Activated CD8-positive, alpha-beta T cell treated with anti-CD3 and anti-CD28 coated beads, Interleukin-2, amount 10 ng/mL, durations not matched to agents 7 days and 5 days (primary cell): Measurements from ENCODE around the gene PSTPIP1. TPM values are rescaled to one million over a fixed set of nuclear protein-coding genes. Genes with fewer than 3 reads are reported as not detected.
A peak's percentile ranks its signal among the peaks of the same experiment; 100 is the strongest.

Experiments used
- ATAC-seq: fragments of 150-1000 bp; cut with Tn5 transposase; one replicate; pipeline ENCODE4 v1.10.0; 2021; ENCODE audit warnings: moderate library complexity
- CTCF ChIA-PET: fragments of 350-600 bp; sonication (Branson Sonifier 250); formaldehyde crosslinking; loops from one replicate; lab custom pipeline; 2021; ENCODE audit warnings: antibody characterized with exemption; lab: Charles Lee
- POLR2A ChIA-PET: fragments of 350-600 bp; sonication (Branson Sonifier 250); formaldehyde crosslinking; loops from one replicate; lab custom pipeline; 2021; ENCODE audit warnings: antibody characterized with exemption; lab: Charles Lee
- DNase-seq: peaks from one replicate; pipeline ENCODE4 v3.0.0-alpha.2; 2020
- H3K27ac Mint-ChIP-seq: one replicate; pipeline ENCODE4 v1.8.0; 2021; ENCODE audit warnings: mild to moderate bottlenecking, mixed read lengths
- H3K27me3 Mint-ChIP-seq: one replicate; pipeline ENCODE4 v1.8.0; 2021; ENCODE audit warnings: low read depth, mixed read lengths
- H3K36me3 Mint-ChIP-seq: one replicate; pipeline ENCODE4 v1.8.0; 2021; ENCODE audit warnings: low read depth, mixed read lengths
- H3K4me1 Mint-ChIP-seq: one replicate; pipeline ENCODE4 v1.8.0; 2021; ENCODE audit warnings: low read depth, mixed read lengths
- H3K4me3 Mint-ChIP-seq: one replicate; pipeline ENCODE4 v1.8.0; 2021; ENCODE audit warnings: mild to moderate bottlenecking, mixed read lengths
- H3K9me3 Mint-ChIP-seq: one replicate; pipeline ENCODE4 v1.8.0; 2022; ENCODE audit warnings: mixed read lengths; ENCODE audit not compliant: insufficient read depth
- total RNA-seq, 2 experiments: library from RNA; stranded (reverse); gene quantifications; one replicate each; pipeline ENCODE4 v1.2.3, GENCODE V29; 2021

PSTPIP1 gene
- 100 to 1,000 TPM; 208 to 212 TPM for total RNA-seq

DNA sequence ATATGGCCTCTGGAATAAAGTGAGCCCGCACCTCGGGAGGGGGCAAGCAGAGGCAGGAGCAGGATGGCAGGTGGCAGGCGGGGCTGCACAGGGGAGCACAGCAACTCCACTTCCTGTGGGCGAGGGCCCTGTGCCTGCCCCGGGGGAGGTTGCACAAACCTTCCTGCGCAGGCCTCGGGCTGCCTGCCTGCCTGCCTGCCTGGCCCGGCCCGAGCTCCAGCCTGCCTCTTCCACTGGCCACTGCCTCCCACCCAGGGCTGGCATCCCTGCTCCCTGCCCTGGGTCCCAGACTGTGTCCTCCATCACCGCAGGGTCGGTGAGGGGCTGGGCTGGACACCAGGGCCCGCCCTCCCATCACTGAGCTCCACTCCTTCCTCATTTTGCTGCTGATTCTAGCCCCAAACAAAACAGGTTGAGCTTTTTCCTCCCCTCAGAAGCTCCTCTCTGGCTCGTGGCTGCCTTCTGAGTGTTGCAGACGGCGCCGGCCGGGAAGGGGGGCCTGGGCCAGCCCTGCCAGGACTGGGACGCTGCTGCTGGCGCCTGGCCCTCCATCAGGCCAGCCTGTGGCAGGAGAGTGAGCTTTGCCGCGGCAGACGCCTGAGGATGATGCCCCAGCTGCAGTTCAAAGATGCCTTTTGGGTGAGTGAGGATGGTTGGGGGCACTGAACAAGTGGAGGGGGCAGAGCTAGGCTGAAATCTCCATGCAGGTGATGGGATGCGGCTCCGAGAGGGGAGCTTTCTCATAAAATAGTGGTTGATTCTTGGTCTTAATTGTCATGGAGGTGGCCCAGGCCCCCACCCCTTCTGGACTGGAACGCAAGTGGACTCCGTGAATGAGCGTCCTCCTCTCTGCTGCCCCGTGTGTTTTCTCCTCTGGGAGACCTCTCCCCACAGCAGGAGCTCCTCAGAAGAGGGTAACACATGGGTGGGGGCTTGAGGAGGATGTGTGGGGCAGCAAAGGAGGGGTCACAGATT, at the start of gene PSTPIP1:
Gene PSTPIP1, plus strand, starts transcription at position 156 of the 975 bp plus-strand sequence. Its CDS starts 448 bp downstream, at position 604.
- DNase-seq (peak; percentile 85), ATAC-seq (peak; percentile 81)
- ChIA-PET POLR2A (interaction anchor here (0.6 to 7.4 kb wide), 14 partner anchors 8 to 1543 kb away, joined by 3 to 125 read pairs (median 4); no protein-coding TSS in a partner anchor), CTCF (interaction anchor here (0.8 to 8.2 kb wide), 8 partner anchors 10 to 191 kb away, joined by 3 to 82 read pairs (median 6); no protein-coding TSS in a partner anchor)
- H3K4me3 Mint-ChIP-seq = peak within 1 kb of the TSS; percentile 96
- no peaks in the 10 kb centered on the region for H3K9me3 Mint-ChIP-seq
- H3K36me3 Mint-ChIP-seq = peaks cover 51% of the 10 kb centered on the region
- H3K4me1 Mint-ChIP-seq = peaks cover 72% of the 10 kb centered on the region
- H3K27me3 Mint-ChIP-seq = no peaks in the 10 kb centered on the region
- H3K27ac Mint-ChIP-seq = peak within 1 kb of the TSS; percentile 96

- no peak for ATAC-seq
- Mint-ChIP-seq H3K9me3 (no peaks in the 10 kb centered on the region), H3K27ac (no peak overlapping the region), H3K4me1 (peaks cover 1% of the 10 kb centered on the region), H3K4me3 (no peak overlapping the region), H3K36me3 (peaks cover 51% of the 10 kb centered on the region), H3K27me3 (no peaks in the 10 kb centered on the region)
- DNase-seq = no peak
- CTCF ChIA-PET = interaction anchor here (0.8 to 5.1 kb wide), 5 partner anchors 11 to 85 kb away, joined by 4 to 21 read pairs (median 6); no protein-coding TSS in a partner anchor
- POLR2A ChIA-PET = no interaction called here
Observed at GRCh38 chr15:76945494-76946093, 49.3 kb upstream of the PSTPIP1 start.

DNA sequence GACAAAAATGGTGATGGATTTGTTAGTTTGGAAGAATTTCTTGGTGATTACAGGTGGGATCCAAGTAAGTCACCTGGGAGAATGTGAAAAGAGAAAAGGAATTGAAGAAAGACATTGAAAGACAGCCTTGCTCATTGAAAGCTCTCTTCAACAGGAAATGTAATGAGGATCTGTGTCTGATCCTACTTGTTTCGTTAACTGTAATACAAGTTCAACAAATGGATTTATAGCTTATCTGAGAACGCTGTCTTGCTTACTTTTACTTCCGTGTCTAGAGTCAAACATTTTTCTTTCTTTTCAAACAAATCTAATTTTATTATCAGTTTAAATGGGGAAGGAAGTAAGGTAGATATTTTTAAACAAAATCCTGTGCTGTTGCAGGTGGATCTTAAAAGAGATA, 47.5 kb upstream of the PSTPIP1 start:
- ATAC-seq (no peak), DNase-seq (no peak)
- no peaks in the 10 kb centered on the region for H3K27me3 Mint-ChIP-seq
- no peak overlapping the region for H3K27ac Mint-ChIP-seq
- H3K4me1 Mint-ChIP-seq = peaks cover 15% of the 10 kb centered on the region
- POLR2A ChIA-PET = interaction anchor here (1.0 to 1.1 kb wide), 2 partner anchors 8 to 16 kb away, joined by 3 to 4 read pairs; partner anchors contain the start of gene RCN2
- H3K36me3 Mint-ChIP-seq = peaks cover 57% of the 10 kb centered on the region
- no peak overlapping the region for H3K4me3 Mint-ChIP-seq
- no peaks in the 10 kb centered on the region for H3K9me3 Mint-ChIP-seq
- CTCF ChIA-PET = interaction anchor here (1.0 to 5.1 kb wide), 5 partner anchors 14 to 76 kb away, joined by 3 to 21 read pairs (median 4); no protein-coding TSS in a partner anchor

DNA sequence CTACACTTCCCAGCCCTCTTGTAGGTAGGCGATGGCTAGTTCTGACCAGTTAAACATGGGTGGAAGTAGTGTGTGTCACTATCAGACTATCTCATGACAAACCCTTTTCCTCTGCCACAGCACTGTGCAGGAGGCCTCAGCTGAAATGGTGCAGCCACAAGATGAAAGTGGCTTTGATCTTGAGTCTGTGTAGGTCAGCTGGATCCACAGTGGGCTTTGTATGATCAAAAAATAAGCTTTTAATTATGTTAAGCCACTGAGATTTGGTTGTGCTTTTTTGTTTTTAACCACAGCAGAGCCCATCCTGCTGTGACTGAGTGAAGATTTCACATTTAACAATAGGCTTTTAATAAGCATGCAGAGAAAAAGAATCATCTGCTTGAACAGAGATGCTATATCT, 43.7 kb upstream of the PSTPIP1 start:
- DNase-seq (peak; percentile 34), ATAC-seq (peak; percentile 79)
- Mint-ChIP-seq H3K4me1 (peaks cover 15% of the 10 kb centered on the region), H3K27ac (peak overlapping the region; percentile 58), H3K36me3 (peaks cover 34% of the 10 kb centered on the region), H3K27me3 (no peaks in the 10 kb centered on the region), H3K4me3 (no peak overlapping the region), H3K9me3 (no peaks in the 10 kb centered on the region)
- ChIA-PET CTCF (interaction anchor here (1.3 to 1.6 kb wide), 2 partner anchors 9 to 23 kb away, joined by 3 to 4 read pairs; no protein-coding TSS in a partner anchor), POLR2A (interaction anchor here (0.7 kb wide), 1 partner anchor 47 kb away, joined by 3 read pairs; no protein-coding TSS in a partner anchor)

DNA sequence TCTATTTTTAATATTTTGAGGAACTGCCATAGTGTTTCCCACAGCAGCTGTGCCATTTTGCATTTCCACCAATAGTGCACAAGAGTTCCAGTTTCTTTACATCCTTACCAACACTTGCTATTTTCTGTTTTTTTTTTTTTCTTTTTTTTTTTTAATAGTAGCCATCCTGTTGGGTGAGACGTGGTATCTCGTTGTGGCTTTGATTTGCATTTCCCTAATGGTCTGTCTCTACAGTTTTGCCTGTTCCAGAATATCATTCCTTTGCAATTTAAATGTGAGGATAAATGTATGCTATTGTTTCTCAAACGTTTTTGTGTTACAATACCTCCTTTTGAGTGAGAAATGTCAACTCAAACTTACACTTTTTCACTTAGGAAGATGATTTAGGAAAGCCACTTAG, 41.0 kb upstream of the PSTPIP1 start:
- H3K27ac Mint-ChIP-seq = no peak overlapping the region
- H3K36me3 Mint-ChIP-seq = peaks cover 18% of the 10 kb centered on the region
- DNase-seq (no peak), ATAC-seq (no peak)
- no peak overlapping the region for H3K4me3 Mint-ChIP-seq
- ChIA-PET POLR2A (no interaction called here), CTCF (interaction anchor here (1.1 to 4.1 kb wide), 2 partner anchors 20 to 106 kb away, joined by 3 to 16 read pairs; no protein-coding TSS in a partner anchor)
- H3K4me1 Mint-ChIP-seq = peaks cover 15% of the 10 kb centered on the region
- no peaks in the 10 kb centered on the region for H3K9me3 Mint-ChIP-seq
- no peaks in the 10 kb centered on the region for H3K27me3 Mint-ChIP-seq

GRCh38 chr15:76954744-76955143, 40.2 kb upstream of the PSTPIP1 start:
- Mint-ChIP-seq H3K27me3 (no peaks in the 10 kb centered on the region), H3K36me3 (peaks cover 14% of the 10 kb centered on the region), H3K9me3 (no peaks in the 10 kb centered on the region), H3K4me1 (peaks cover 15% of the 10 kb centered on the region), H3K27ac (no peak overlapping the region), H3K4me3 (no peak overlapping the region)
- no peak for DNase-seq
- ChIA-PET CTCF (interaction anchor here (1.1 to 4.1 kb wide), 4 partner anchors 8 to 106 kb away, joined by 3 to 16 read pairs (median 3); no protein-coding TSS in a partner anchor), POLR2A (interaction anchor here (0.6 to 1.1 kb wide), 2 partner anchors 11 to 66 kb away, joined by 5 read pairs; no protein-coding TSS in a partner anchor)
- ATAC-seq = no peak

DNA sequence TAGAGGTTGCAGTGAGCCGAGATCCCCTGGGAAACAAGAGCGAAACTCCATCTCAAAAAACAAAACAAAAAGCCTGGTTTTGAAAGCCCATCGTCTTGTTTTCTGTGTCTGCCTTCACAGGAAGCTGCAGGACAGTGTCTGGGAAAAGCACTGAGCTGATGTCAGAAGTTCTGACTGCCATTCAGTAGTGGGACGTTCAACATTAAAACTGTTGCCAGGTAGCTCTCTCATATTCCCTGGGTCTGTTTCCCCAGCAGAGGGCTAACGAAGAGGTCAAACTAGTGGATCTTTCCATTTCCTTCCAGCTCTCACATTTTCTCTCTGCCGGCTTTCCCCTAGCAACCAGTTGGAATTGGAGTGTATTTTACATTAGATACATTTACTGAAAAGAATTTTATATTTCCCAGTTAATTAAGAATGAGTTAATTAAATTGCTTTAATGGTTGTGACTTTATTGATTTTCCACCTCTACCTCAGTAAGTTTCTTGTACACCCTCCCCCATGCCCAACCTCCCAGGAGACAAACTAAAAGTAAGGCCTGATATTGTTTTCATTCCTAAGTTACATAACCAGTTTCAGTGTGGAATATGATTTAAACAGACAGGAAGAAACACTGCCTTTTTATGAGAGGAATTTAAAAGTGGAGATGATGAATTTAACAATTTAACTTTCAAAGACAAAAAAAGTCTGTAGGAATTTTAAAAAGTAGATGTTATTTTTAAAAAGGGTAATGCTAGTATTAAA, 33.5 kb upstream of the PSTPIP1 start:
- no peak for DNase-seq
- ATAC-seq = no peak
- H3K4me3 Mint-ChIP-seq = no peak overlapping the region
- H3K9me3 Mint-ChIP-seq = no peaks in the 10 kb centered on the region
- CTCF ChIA-PET = interaction anchor here (0.9 to 1.3 kb wide), 3 partner anchors 13 to 225 kb away, joined by 3 to 5 read pairs (median 3); no protein-coding TSS in a partner anchor
- H3K36me3 Mint-ChIP-seq = no peaks in the 10 kb centered on the region
- no peak overlapping the region for H3K27ac Mint-ChIP-seq
- H3K4me1 Mint-ChIP-seq = peaks cover 1% of the 10 kb centered on the region
- peaks cover 16% of the 10 kb centered on the region for H3K27me3 Mint-ChIP-seq
- POLR2A ChIA-PET = no interaction called here

DNA sequence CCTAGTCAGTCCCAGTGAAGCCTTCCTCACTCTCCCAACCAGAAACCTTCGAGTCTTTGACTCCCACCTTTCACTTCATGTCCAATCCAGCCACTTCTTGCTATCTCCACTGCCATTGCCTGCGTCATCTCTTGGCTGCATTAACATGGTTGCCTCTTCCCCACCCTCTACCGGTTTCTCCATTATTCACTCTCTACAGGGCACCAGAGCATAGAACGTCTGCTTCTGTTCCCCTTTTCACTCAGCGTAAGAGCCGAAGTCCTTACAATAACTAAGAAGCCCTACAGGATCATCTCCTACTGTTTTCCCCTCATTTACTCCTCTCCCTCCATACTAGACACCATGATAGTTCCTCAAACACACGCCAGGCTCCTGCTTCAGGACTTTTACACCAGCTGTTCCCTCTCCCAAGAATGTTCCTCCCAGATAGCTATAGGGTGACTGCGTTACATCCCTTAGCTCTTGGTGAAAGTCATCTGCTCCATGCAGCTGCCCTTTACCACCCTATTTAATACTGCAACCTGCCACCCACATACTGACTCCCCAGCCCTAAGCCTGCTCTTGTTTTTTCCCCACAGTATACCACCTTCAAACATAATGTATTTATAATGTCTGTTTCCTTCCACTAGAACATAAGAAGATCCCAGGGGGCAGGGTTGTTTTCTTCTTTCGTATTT, 32.5 kb upstream of the PSTPIP1 start:
- ATAC-seq (no peak), DNase-seq (no peak)
- Mint-ChIP-seq H3K9me3 (no peaks in the 10 kb centered on the region), H3K4me1 (peaks cover 1% of the 10 kb centered on the region), H3K4me3 (no peak overlapping the region), H3K27me3 (peaks cover 16% of the 10 kb centered on the region), H3K27ac (no peak overlapping the region), H3K36me3 (no peaks in the 10 kb centered on the region)
- POLR2A ChIA-PET = no interaction called here
- CTCF ChIA-PET = interaction anchor here (0.7 to 1.1 kb wide), 2 partner anchors 21 to 224 kb away, joined by 4 to 5 read pairs; no protein-coding TSS in a partner anchor

GRCh38 chr15:76963596-76963995, 31.3 kb upstream of the PSTPIP1 start:
- H3K36me3 Mint-ChIP-seq = no peaks in the 10 kb centered on the region
- peaks cover 1% of the 10 kb centered on the region for H3K4me1 Mint-ChIP-seq
- ChIA-PET CTCF (interaction anchor here (0.7 to 2.9 kb wide), 3 partner anchors 10 to 580 kb away, joined by 3 to 20 read pairs (median 4); no protein-coding TSS in a partner anchor), POLR2A (no interaction called here)
- ATAC-seq (no peak), DNase-seq (no peak)
- H3K27ac Mint-ChIP-seq = no peak overlapping the region
- peaks cover 16% of the 10 kb centered on the region for H3K27me3 Mint-ChIP-seq
- H3K9me3 Mint-ChIP-seq = no peaks in the 10 kb centered on the region
- no peak overlapping the region for H3K4me3 Mint-ChIP-seq

DNA sequence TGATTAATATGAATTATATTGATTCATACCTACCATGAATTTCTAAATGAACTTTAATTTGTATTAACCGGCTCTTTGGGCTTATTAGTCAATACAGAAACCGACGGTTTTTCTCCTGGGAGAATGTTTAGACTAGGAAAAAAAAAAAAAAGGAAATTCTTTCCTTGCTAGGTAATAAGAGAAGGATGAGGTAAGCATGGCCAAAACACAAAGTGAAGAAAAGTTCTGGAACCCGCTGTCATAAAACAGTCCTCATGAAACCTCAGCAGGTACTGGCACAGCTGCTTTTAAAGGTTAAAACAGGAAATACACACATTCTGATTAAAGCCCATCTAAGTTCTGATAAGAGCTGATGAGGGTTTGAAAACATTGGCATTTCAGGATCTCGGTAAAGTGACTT, 30.8 kb upstream of the PSTPIP1 start:
- H3K27me3 Mint-ChIP-seq = peaks cover 16% of the 10 kb centered on the region
- CTCF ChIA-PET = interaction anchor here (0.7 to 2.9 kb wide), 4 partner anchors 10 to 580 kb away, joined by 3 to 20 read pairs (median 3); no protein-coding TSS in a partner anchor
- POLR2A ChIA-PET = no interaction called here
- ATAC-seq (no peak), DNase-seq (no peak)
- no peaks in the 10 kb centered on the region for H3K9me3 Mint-ChIP-seq
- no peak overlapping the region for H3K4me3 Mint-ChIP-seq
- H3K4me1 Mint-ChIP-seq = peaks cover 1% of the 10 kb centered on the region
- H3K36me3 Mint-ChIP-seq = no peaks in the 10 kb centered on the region
- no peak overlapping the region for H3K27ac Mint-ChIP-seq
